BLaER1 (cell line): ENCODE results near the gene KLHL29.

Experiments
- H3K27ac ChIP-seq: shearing (Covaris generic); formaldehyde crosslinking; 2 replicates; pipeline ENCODE4 v1.8.1; 2022
- H3K27me3 ChIP-seq: shearing (Covaris generic); formaldehyde crosslinking; 2 replicates; pipeline ENCODE4 v1.8.1; 2022
- H3K36me3 ChIP-seq: shearing (Covaris generic); formaldehyde crosslinking; 2 replicates; pipeline ENCODE4 v1.8.1; 2022
- H3K4me1 ChIP-seq: shearing (Covaris generic); formaldehyde crosslinking; 2 replicates; pipeline ENCODE4 v1.8.1; 2022
- H3K4me2 ChIP-seq: shearing (Covaris generic); formaldehyde crosslinking; 2 replicates; pipeline ENCODE4 v1.8.1; 2022
- H3K4me3 ChIP-seq: shearing (Covaris generic); formaldehyde crosslinking; 2 replicates; pipeline ENCODE4 v1.8.1; 2022
- H3K9ac ChIP-seq: shearing (Covaris generic); formaldehyde crosslinking; 2 replicates; pipeline ENCODE4 v1.8.1; 2022
- H3K9me3 ChIP-seq: shearing (Covaris generic); formaldehyde crosslinking; 2 replicates; pipeline ENCODE4 v1.8.1; 2022
- H4K20me1 ChIP-seq: shearing (Covaris generic); formaldehyde crosslinking; 2 replicates; pipeline ENCODE4 v1.8.1; 2022
- Cebpa-rat ChIP-seq: shearing (Covaris generic); IDR thresholded peaks from 2 replicates; pipeline ENCODE4 v1.8.1; 2022

KLHL29 gene

GRCh38 chr2:23418056-23418455 is 33.1 kb downstream of the KLHL29 start:
- no peaks in the 10 kb centered on the region for H3K36me3 ChIP-seq
- no peak overlapping the region for H3K27ac ChIP-seq
- no peak overlapping the region for H3K4me3 ChIP-seq
- H4K20me1 ChIP-seq = no peaks in the 10 kb centered on the region
- no peak overlapping the region for H3K9ac ChIP-seq
- no peaks in the 10 kb centered on the region for H3K9me3 ChIP-seq
- H3K4me1 ChIP-seq = no peaks in the 10 kb centered on the region
- no peak for TF ChIP-seq Cebpa-rat
- no peaks in the 10 kb centered on the region for H3K27me3 ChIP-seq
- no peak overlapping the region for H3K4me2 ChIP-seq

GRCh38 chr2:23418461-23418911 is 33.5 kb downstream of the KLHL29 start:
- no peak overlapping the region for H3K9ac ChIP-seq
- H3K9me3 ChIP-seq = no peaks in the 10 kb centered on the region
- no peaks in the 10 kb centered on the region for H3K36me3 ChIP-seq
- H3K4me1 ChIP-seq = no peaks in the 10 kb centered on the region
- no peak overlapping the region for H3K27ac ChIP-seq
- no peaks in the 10 kb centered on the region for H3K27me3 ChIP-seq
- no peak overlapping the region for H3K4me3 ChIP-seq
- no peak for TF ChIP-seq Cebpa-rat
- no peak overlapping the region for H3K4me2 ChIP-seq
- H4K20me1 ChIP-seq = no peaks in the 10 kb centered on the region

GRCh38 chr2:23419171-23420090 is 34.5 kb downstream of the KLHL29 start:
- no peak for TF ChIP-seq Cebpa-rat
- H3K9me3 ChIP-seq = no peaks in the 10 kb centered on the region
- H3K4me1 ChIP-seq = no peaks in the 10 kb centered on the region
- H3K4me3 ChIP-seq = no peak overlapping the region
- H3K27ac ChIP-seq = no peak overlapping the region
- H3K36me3 ChIP-seq = no peaks in the 10 kb centered on the region
- H3K4me2 ChIP-seq = no peak overlapping the region
- no peak overlapping the region for H3K9ac ChIP-seq
- no peaks in the 10 kb centered on the region for H4K20me1 ChIP-seq
- no peaks in the 10 kb centered on the region for H3K27me3 ChIP-seq

GRCh38 chr2:23420091-23420839 is 35.3 kb downstream of the KLHL29 start:
- no peak for TF ChIP-seq Cebpa-rat
- Histone ChIP-seq H4K20me1 (no peaks in the 10 kb centered on the region), H3K9me3 (no peaks in the 10 kb centered on the region), H3K27ac (no peak overlapping the region), H3K4me3 (no peak overlapping the region), H3K27me3 (no peaks in the 10 kb centered on the region), H3K36me3 (no peaks in the 10 kb centered on the region), H3K4me2 (no peak overlapping the region), H3K9ac (no peak overlapping the region), H3K4me1 (no peaks in the 10 kb centered on the region)

- Histone ChIP-seq H3K4me2 (no peak overlapping the region), H3K9me3 (no peaks in the 10 kb centered on the region), H3K9ac (no peak overlapping the region), H4K20me1 (no peaks in the 10 kb centered on the region), H3K4me3 (no peak overlapping the region), H3K27ac (no peak overlapping the region), H3K27me3 (no peaks in the 10 kb centered on the region), H3K36me3 (no peaks in the 10 kb centered on the region), H3K4me1 (no peaks in the 10 kb centered on the region)
- TF ChIP-seq Cebpa-rat = no peak
Observed at GRCh38 chr2:23420840-23421476, 36.0 kb downstream of the KLHL29 start.

- Histone ChIP-seq H3K36me3 (no peaks in the 10 kb centered on the region), H3K27ac (no peak overlapping the region), H3K4me1 (no peaks in the 10 kb centered on the region), H3K9ac (no peak overlapping the region), H3K4me2 (no peak overlapping the region), H3K4me3 (no peak overlapping the region), H3K9me3 (no peaks in the 10 kb centered on the region), H4K20me1 (no peaks in the 10 kb centered on the region), H3K27me3 (no peaks in the 10 kb centered on the region)
- TF ChIP-seq Cebpa-rat = no peak
Observed at GRCh38 chr2:23422089-23423061, 37.4 kb downstream of the KLHL29 start.

DNA sequence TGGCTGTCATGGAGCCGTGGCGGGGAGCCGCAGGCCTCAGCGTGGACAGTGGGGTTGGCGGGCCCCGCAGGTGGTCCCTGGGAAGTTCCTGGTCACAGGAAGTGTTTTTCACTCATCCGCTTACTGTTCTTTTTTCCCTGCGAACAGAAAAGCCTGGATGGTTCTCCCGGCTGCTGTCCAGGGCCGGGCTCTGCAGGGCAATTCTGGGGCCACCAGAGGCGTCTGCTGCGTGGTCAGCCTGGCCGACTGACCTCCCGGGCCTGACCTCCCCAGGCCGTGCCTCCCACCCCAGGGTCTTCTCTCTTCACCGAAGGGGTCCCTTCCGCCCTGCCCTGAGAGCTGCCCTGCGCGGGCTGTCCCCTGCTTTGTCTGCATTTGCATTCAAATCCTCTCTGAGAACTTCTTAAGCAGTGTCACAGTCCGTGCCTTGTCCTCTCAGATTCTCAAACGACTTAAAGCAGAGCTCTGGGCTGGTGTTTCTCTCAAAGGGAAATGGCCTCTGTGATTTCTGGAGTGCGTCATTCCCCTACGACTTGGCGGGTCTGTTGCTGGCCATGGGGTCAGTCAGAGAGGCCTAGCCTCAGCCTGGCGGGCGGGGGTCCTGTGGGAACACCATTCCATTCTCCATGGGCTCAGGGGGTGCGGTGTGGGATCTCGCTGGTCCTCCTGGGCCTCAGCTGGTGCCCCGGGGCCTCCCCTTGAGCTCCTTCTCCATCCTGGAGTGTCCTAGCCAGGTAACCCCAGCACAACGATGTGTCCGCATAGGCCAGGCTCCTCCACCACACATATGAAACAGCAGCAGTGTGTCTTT is 38.3 kb downstream of the KLHL29 start:
- H3K9ac ChIP-seq = no peak overlapping the region
- H3K4me3 ChIP-seq = no peak overlapping the region
- no peak for TF ChIP-seq Cebpa-rat
- no peaks in the 10 kb centered on the region for H4K20me1 ChIP-seq
- no peaks in the 10 kb centered on the region for H3K9me3 ChIP-seq
- H3K27me3 ChIP-seq = no peaks in the 10 kb centered on the region
- H3K27ac ChIP-seq = no peak overlapping the region
- H3K36me3 ChIP-seq = no peaks in the 10 kb centered on the region
- no peaks in the 10 kb centered on the region for H3K4me1 ChIP-seq
- no peak overlapping the region for H3K4me2 ChIP-seq

DNA sequence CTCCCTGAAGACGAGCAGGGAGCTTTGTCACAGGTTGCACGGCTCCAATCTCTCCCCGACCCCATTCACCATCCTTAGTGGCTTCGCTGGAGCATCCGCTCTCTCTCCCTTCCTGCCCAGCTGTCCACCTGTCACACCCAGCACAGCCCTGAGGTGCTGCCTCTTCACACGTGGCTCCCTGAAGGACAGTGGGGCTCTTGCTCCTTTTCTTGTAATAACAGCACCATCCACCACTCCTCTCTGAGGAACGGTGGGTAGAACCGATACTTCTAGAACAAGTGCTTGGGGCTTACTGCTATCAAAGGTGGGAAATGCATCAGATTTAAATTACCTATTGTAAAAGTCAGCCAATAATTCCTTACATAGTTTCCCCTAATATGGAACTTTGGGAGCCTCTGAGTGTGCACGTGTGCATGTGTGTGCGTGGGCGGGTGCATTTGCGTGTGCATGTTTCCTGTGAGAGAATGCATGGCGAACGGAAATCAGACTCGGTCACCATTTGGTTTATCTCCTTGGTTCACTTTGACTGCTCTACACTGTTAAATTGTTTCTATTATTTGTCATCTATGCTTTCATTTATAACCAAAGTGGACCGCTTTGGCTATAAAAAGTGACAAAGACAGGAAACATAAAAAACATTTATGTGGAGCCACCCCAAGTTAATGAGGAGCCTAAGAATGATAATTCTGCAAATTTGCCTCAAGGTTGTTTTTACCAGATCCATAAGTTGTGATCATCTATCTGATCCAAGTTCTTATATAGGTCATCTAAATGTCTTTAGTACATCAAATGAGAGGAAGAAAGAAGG is 39.1 kb downstream of the KLHL29 start:
- H3K9ac ChIP-seq = no peak overlapping the region
- H3K27me3 ChIP-seq = no peaks in the 10 kb centered on the region
- H4K20me1 ChIP-seq = no peaks in the 10 kb centered on the region
- H3K4me2 ChIP-seq = no peak overlapping the region
- no peak overlapping the region for H3K4me3 ChIP-seq
- no peaks in the 10 kb centered on the region for H3K9me3 ChIP-seq
- no peaks in the 10 kb centered on the region for H3K4me1 ChIP-seq
- H3K27ac ChIP-seq = no peak overlapping the region
- TF ChIP-seq Cebpa-rat = no peak
- no peaks in the 10 kb centered on the region for H3K36me3 ChIP-seq
